ENCODE data around the gene SYCP2. TPM values are rescaled to one million over a fixed set of nuclear protein-coding genes. Genes with fewer than 3 reads are reported as not detected.

SYCP2 gene
- polyA plus RNA-seq, 1 experiment, result 0.24 TPM

GRCh38 chr20:59829054-59829785 is 104.2 kb downstream of the SYCP2 start:
- TF ChIP-seq CTCF (IDR thresholded peaks at IDR 0.05; ENCODE audit: low read depth, low read length), result no peak
- Histone ChIP-seq H3K27me3 (ENCODE audit: control insufficient read depth, insufficient read depth, low read length) (no peaks in the 10 kb centered on the region), H3K4me3 (ENCODE audit: low read depth, low read length) (no peak overlapping the region), H3K27ac (ENCODE audit: low read depth, low read length) (no peak overlapping the region), H3K9me3 (ENCODE audit: control insufficient read depth, insufficient read depth, low read length) (no peaks in the 10 kb centered on the region)
- no peak for DNase-seq (ENCODE audit: low read depth, low spot score)
- ChIA-PET CTCF (no interaction called here), POLR2A (no interaction called here)

GRCh38 chr20:59828125-59829053 is 105.0 kb downstream of the SYCP2 start:
- Histone ChIP-seq H3K27ac (ENCODE audit: low read depth, low read length) (no peak overlapping the region), H3K4me3 (ENCODE audit: low read depth, low read length) (no peak overlapping the region), H3K27me3 (ENCODE audit: control insufficient read depth, insufficient read depth, low read length) (no peaks in the 10 kb centered on the region), H3K9me3 (ENCODE audit: control insufficient read depth, insufficient read depth, low read length) (no peaks in the 10 kb centered on the region)
- no peak for DNase-seq (ENCODE audit: low read depth, low spot score)
- CTCF ChIA-PET, result no interaction called here
- no peak for TF ChIP-seq CTCF (IDR thresholded peaks at IDR 0.05; ENCODE audit: low read depth, low read length)
- POLR2A ChIA-PET, result no interaction called here

- ChIA-PET CTCF (no interaction called here), POLR2A (no interaction called here)
- no peak for TF ChIP-seq CTCF (IDR thresholded peaks at IDR 0.05; ENCODE audit: low read depth, low read length)
These were observed 106.0 kb downstream of the SYCP2 start for GRCh38 chr20:59827138-59828056.

GRCh38 chr20:59825944-59826759 is 107.3 kb downstream of the SYCP2 start:
- Histone ChIP-seq H3K27me3 (ENCODE audit: control insufficient read depth, insufficient read depth, low read length) (no peaks in the 10 kb centered on the region), H3K27ac (ENCODE audit: low read depth, low read length) (no peak overlapping the region), H3K4me3 (ENCODE audit: low read depth, low read length) (no peak overlapping the region), H3K9me3 (ENCODE audit: control insufficient read depth, insufficient read depth, low read length) (peaks cover 7% of the 10 kb centered on the region)
- ChIA-PET POLR2A (no interaction called here), CTCF (no interaction called here)
- no peak for TF ChIP-seq CTCF (IDR thresholded peaks at IDR 0.05; ENCODE audit: low read depth, low read length)
- no peak for DNase-seq (ENCODE audit: low read depth, low spot score)

More at GRCh38 chr20:59827138-59828056, 106.0 kb downstream of the SYCP2 start:
- no peak for DNase-seq (ENCODE audit: low read depth, low spot score)
- H3K9me3 ChIP-seq (ENCODE audit: control insufficient read depth, insufficient read depth, low read length), result peaks cover 5% of the 10 kb centered on the region
- no peaks in the 10 kb centered on the region for H3K27me3 ChIP-seq (ENCODE audit: control insufficient read depth, insufficient read depth, low read length)
- no peak overlapping the region for H3K4me3 ChIP-seq (ENCODE audit: low read depth, low read length)
- no peak overlapping the region for H3K27ac ChIP-seq (ENCODE audit: low read depth, low read length)

Measured in AG04450 (cell line).